SJSA1 (cell line): ENCODE data around the gene OR4Q3. TPM values are rescaled to one million over a fixed set of nuclear protein-coding genes. Genes with fewer than 3 reads are reported as not detected.

Experiments
- total RNA-seq: library from RNA; depleted of rRNA; stranded (reverse); fragments of >200 nt; shearing (Covaris generic); gene quantifications from 2 replicates; pipeline ENCODE4 v1.2.3, GENCODE V29; 2014; rRNA removed

The OR4Q3 gene
- total RNA-seq, 1 experiment from 2014 or later: not detected

Other genes with a start within 250 kb of the OR4Q3 start
- not detected in 2 replicates for gene OR11H2, start 29.7 kb upstream of the OR4Q3 start, total RNA-seq
- not detected in 2 replicates for gene OR4M1, start 29.9 kb downstream of the OR4Q3 start, total RNA-seq
- not detected in 2 replicates for gene OR4N2, start 60.2 kb downstream of the OR4Q3 start, total RNA-seq
- gene OR4K2, start 131.6 kb downstream of the OR4Q3 start, total RNA-seq: not detected in 2 replicates
- not detected in 2 replicates for gene OR4K5, start 177.0 kb downstream of the OR4Q3 start, total RNA-seq
- gene OR4K1, start 187.3 kb downstream of the OR4Q3 start, total RNA-seq: not detected in 2 replicates
- gene OR4K15, start 232.0 kb downstream of the OR4Q3 start, total RNA-seq: not detected in 2 replicates